ENCODE data around the gene MYEF2. TPM values are rescaled to one million over a fixed set of nuclear protein-coding genes. Genes with fewer than 3 reads are reported as not detected.

Gene MYEF2
- total and polyA plus RNA-seq, 2 of the 8 experiments (the other 6 are each of a cell fraction or from before 2014, with no cell fraction given), result 18.9 to 79.2 TPM

- no peak for TF ChIP-seq RNF2 (IDR thresholded peaks at IDR 0.05; ENCODE audit: borderline replicate concordance, low read depth, low read length, missing control alignments, poor library complexity, severe bottlenecking)
- TF ChIP-seq ZNF274 (IDR thresholded peaks at IDR 0.05; ENCODE audit: borderline replicate concordance, extremely low read depth, low read length), result no peak
- TF ChIP-seq KDM5A (IDR thresholded peaks at IDR 0.05; ENCODE audit: low read length), result no peak
Measured at GRCh38 chr15:48186271-48186670, 8.2 kb upstream of the MYEF2 start (continued).
